PC-9 (cell line): ENCODE data around the gene XIRP1. TPM values are rescaled to one million over a fixed set of nuclear protein-coding genes. Genes with fewer than 3 reads are reported as not detected.
"Not testable (repeated sequence)": the region's sequence is repeated elsewhere in the genome, so short reads cannot be mapped to it uniquely, and the experiment has no call there.

Experiments
- BruUV-seq: library from RNA; stranded (reverse); fragments of 400-500 nt; replicated peaks from 2 replicates; lab custom pipeline; 2021; lab: Mats Ljungman, UMichigan
- CTCF ChIA-PET: fragments of 300-600 bp; sonication (Branson Sonifier 250); formaldehyde crosslinking; loops from one replicate; lab custom pipeline; 2022; ENCODE audit warnings: antibody characterized with exemption; lab: Charles Lee
- POLR2A ChIA-PET: fragments of 300-600 bp; sonication (Branson Sonifier 250); formaldehyde crosslinking; loops from one replicate; lab custom pipeline; 2022; ENCODE audit warnings: antibody characterized with exemption; ENCODE audit not compliant: unreplicated experiment; lab: Charles Lee
- DNase-seq, 2 experiments: peaks; one replicate each; pipeline versions ENCODE4 v3.0.0 to v3.0.0-alpha.2; 2015 to 2022; ENCODE audit warnings: mixed read lengths in 1 of 2
- H2AFZ ChIP-seq: fragments of 200-600 bp; sonication (generic); 2 replicates; pipeline ENCODE4 v1.8.1; 2017; ENCODE audit warnings: antibody characterized with exemption
- H3F3A ChIP-seq: fragments of 200-600 bp; sonication (generic); 2 replicates; pipeline ENCODE4 v1.8.1; 2017; ENCODE audit warnings: antibody characterized with exemption, mild to moderate bottlenecking, low read depth; ENCODE audit not compliant: insufficient read depth
- H3K27ac ChIP-seq: fragments of 200-600 bp; sonication (generic); 2 replicates; pipeline ENCODE4 v1.6.1; 2016; ENCODE audit warnings: mixed run types
- H3K27me3 ChIP-seq: fragments of 200-600 bp; sonication (generic); 2 replicates; pipeline ENCODE4 v1.6.1; 2016; ENCODE audit warnings: low read depth, mixed run types; ENCODE audit not compliant: insufficient read depth
- H3K36me3 ChIP-seq: fragments of 200-600 bp; sonication (generic); 2 replicates; pipeline ENCODE4 v1.6.1; 2016; ENCODE audit warnings: low read depth, mixed run types
- H3K4me1 ChIP-seq: fragments of 200-600 bp; sonication (generic); replicated peaks from 2 replicates; pipeline ENCODE4 v1.6.1; 2016; ENCODE audit warnings: mixed run types; ENCODE audit not compliant: insufficient read depth
- H3K4me2 ChIP-seq: fragments of 200-600 bp; sonication (generic); 2 replicates; pipeline ENCODE4 v1.6.1; 2017; ENCODE audit warnings: mixed run types
- H3K4me3 ChIP-seq: fragments of 200-600 bp; sonication (generic); 2 replicates; pipeline ENCODE4 v1.6.1; 2016; ENCODE audit warnings: mixed run types
- H3K79me2 ChIP-seq: fragments of 200-600 bp; sonication (generic); 2 replicates; pipeline ENCODE4 v1.6.1; 2017; ENCODE audit warnings: low read depth, mixed run types
- H3K9me2 ChIP-seq: fragments of 200-600 bp; sonication (generic); 2 replicates; pipeline ENCODE4 v1.8.1; 2017; ENCODE audit warnings: mild to moderate bottlenecking; ENCODE audit not compliant: insufficient read depth
- H3K9me3 ChIP-seq: fragments of 200-600 bp; sonication (generic); 2 replicates; pipeline ENCODE4 v1.8.1; 2016; ENCODE audit warnings: low read depth; ENCODE audit not compliant: insufficient read depth
- H4K20me1 ChIP-seq: fragments of 200-600 bp; sonication (generic); 2 replicates; pipeline ENCODE4 v1.8.1; 2017; ENCODE audit not compliant: insufficient read depth
- CTCF ChIP-seq: fragments of 200-600 bp; sonication (generic); conservative IDR thresholded peaks from 2 replicates; pipeline ENCODE4 v1.6.1; 2017; ENCODE audit warnings: mixed run types, antibody characterized with exemption, mild to moderate bottlenecking, moderate library complexity
- EZH2 ChIP-seq: fragments of 200-600 bp; sonication (generic); IDR thresholded peaks from 2 replicates; pipeline ENCODE4 v1.8.0; 2017; ENCODE audit warnings: antibody characterized with exemption, low read depth
- intact Hi-C: fragments of 100-400 bp; cut with micrococcal nuclease; formaldehyde crosslinking; loops from one replicate; pipeline ENCODE4 v1.10.0; 2022; ENCODE audit not compliant: unreplicated experiment
- total RNA-seq: library from RNA; stranded (reverse); gene quantifications from 2 replicates; pipeline ENCODE4 v1.2.3, GENCODE V29; 2021

Gene XIRP1
- total RNA-seq, 1 experiment from 2014 or later, result not detected

- Histone ChIP-seq H3K27me3 (no peaks in the 10 kb centered on the region), H3K9me3 (no peaks in the 10 kb centered on the region), H3K9me2 (no peaks in the 10 kb centered on the region), H3K79me2 (no peaks in the 10 kb centered on the region), H3F3A (peaks cover 10% of the 10 kb centered on the region), H3K36me3 (no peaks in the 10 kb centered on the region), H4K20me1 (no peaks in the 10 kb centered on the region), H2AFZ (no peak overlapping the region), H3K4me1 (peaks cover 15% of the 10 kb centered on the region), H3K27ac (no peak overlapping the region), H3K4me2 (no peak overlapping the region), H3K4me3 (no peak overlapping the region)
- DNase-seq, result no peak
- BruUV-seq, result no TSS peak
- CTCF ChIA-PET, result no interaction called here
- POLR2A ChIA-PET, result no interaction called here
- intact Hi-C loops, result no loop called here
- no peak for TF ChIP-seq CTCF
- no peak for TF ChIP-seq EZH2
Observed at GRCh38 chr3:39173318-39174125, 18.9 kb downstream of the XIRP1 start.

GRCh38 chr3:39171860-39172259 lies 20.5 kb downstream of the XIRP1 start:
- CTCF ChIA-PET, result no interaction called here
- POLR2A ChIA-PET, result no interaction called here
- Histone ChIP-seq H3K4me2 (no peak overlapping the region), H3K4me1 (peaks cover 13% of the 10 kb centered on the region), H3K79me2 (no peaks in the 10 kb centered on the region), H3K27me3 (no peaks in the 10 kb centered on the region), H3K9me2 (no peaks in the 10 kb centered on the region), H3K9me3 (no peaks in the 10 kb centered on the region), H2AFZ (no peak overlapping the region), H3F3A (peaks cover 4% of the 10 kb centered on the region; the same call in 1 of the 2 replicates), H3K36me3 (no peaks in the 10 kb centered on the region), H3K4me3 (no peak overlapping the region), H3K27ac (no peak overlapping the region), H4K20me1 (no peaks in the 10 kb centered on the region)
- intact Hi-C loops, result no loop called here
- no peak for DNase-seq
- TF ChIP-seq CTCF (no peak), EZH2 (no peak)
- BruUV-seq, result no TSS peak

GRCh38 chr3:39170877-39171276 lies 21.5 kb downstream of the XIRP1 start:
- H3K9me2 ChIP-seq, H3K79me2 ChIP-seq, H4K20me1 ChIP-seq, BruUV-seq, H3K27me3 ChIP-seq, H2AFZ ChIP-seq, intact Hi-C loops, CTCF ChIA-PET, H3K4me2 ChIP-seq, H3K4me3 ChIP-seq, H3K36me3 ChIP-seq, DNase-seq, H3K9me3 ChIP-seq, H3K27ac ChIP-seq: not testable (repeated sequence)
- peaks cover 19% of the 10 kb centered on the region for H3K4me1 ChIP-seq
- POLR2A ChIA-PET, result interaction anchor here (0.7 kb wide), 1 partner anchor 45 kb away, joined by 7 read pairs; no protein-coding TSS in a partner anchor
- H3F3A ChIP-seq, result peaks cover 11% of the 10 kb centered on the region
